ENCODE measurements around the gene TMBIM6. TPM values are rescaled to one million over a fixed set of nuclear protein-coding genes. Genes with fewer than 3 reads are reported as not detected.

The TMBIM6 gene
- total and polyA plus RNA-seq, 4 donors = 114 to 325 (median 226) TPM

DNA sequence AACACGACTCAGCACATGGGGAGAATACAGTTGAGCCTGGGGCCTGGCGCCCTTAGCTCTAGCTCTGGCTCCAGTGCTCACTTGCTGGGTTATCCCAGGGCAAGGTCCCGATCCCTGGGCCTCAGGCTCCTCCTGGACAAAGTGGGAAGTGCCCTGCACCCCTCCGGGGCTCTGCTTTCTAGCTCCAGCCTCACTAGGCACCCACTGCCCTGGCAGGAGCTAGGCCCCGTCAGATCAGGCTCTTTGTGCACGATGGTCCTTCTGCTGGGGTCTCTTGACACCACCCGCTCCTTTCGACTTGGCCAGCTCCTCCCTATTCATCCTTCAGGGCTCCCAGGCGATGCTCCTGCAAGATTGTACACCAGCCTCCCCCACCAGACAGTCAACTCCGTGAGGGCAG lies 63.5 kb downstream of the TMBIM6 start:
- DNase-seq (peak in 1 of 2 donors; percentile 60), ATAC-seq (ENCODE audit: low FRiP score) (no peak)
- peaks cover 0 to 7% of the 10 kb centered on the region in 2 donors for H3K36me3 ChIP-seq (ENCODE audit: control insufficient read depth in 1 of 2, insufficient read depth in 2 of 2, low read length in 1 of 2)

DNA sequence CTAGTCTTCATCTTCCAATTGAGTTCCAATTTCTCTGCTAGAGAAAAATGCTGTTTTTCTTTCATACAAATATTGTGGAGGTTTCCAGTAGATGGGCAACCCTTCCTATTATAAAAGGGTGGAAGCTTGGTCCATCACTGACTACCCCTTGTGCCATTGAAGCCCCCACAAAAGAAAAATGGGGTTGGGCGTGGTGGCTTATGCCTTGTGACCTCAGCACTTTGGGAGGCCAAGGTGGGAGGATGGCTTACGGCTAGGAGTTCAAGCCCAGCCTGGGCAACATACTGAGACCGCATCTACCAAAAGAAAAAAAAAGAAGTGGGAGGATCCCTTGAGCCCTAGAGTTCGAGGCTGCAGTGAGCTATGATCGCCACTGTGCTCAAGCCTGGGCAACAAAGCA lies 64.1 kb downstream of the TMBIM6 start:
- Histone ChIP-seq H3K4me1 (ENCODE audit: control insufficient read depth in 1 of 2, insufficient read depth in 2 of 2, low read length in 2 of 2) (peaks cover 0 to 2% of the 10 kb centered on the region in 2 donors), H3K27me3 (ENCODE audit: control insufficient read depth in 1 of 2, insufficient read depth in 2 of 2, low read length in 1 of 2) (no peaks in the 10 kb centered on the region), H3K9me3 (ENCODE audit: control insufficient read depth, low read length) (no peaks in the 10 kb centered on the region), H3K4me3 (ENCODE audit: low read length in 2 of 2) (no peak overlapping the region), H3K36me3 (ENCODE audit: control insufficient read depth in 1 of 2, insufficient read depth in 2 of 2, low read length in 1 of 2) (peaks cover 0 to 5% of the 10 kb centered on the region in 2 donors), H3K27ac (ENCODE audit: low read depth in 1 of 2, low read length in 2 of 2) (no peak overlapping the region)
- ATAC-seq (ENCODE audit: low FRiP score) = no peak
- DNase-seq = no peak
- 85 to 87% methylated on average over 5 of the region's 5 CpGs for WGBS, 2 donors
- intact Hi-C loops (cut with DNase I) = no loop called here

More for the DNA sequence above, 63.5 kb downstream of the TMBIM6 start:
- intact Hi-C loops (cut with DNase I) = no loop called here
- no peaks in the 10 kb centered on the region for H3K4me1 ChIP-seq (ENCODE audit: control insufficient read depth in 1 of 2, insufficient read depth in 2 of 2, low read length in 2 of 2)
- H3K27me3 ChIP-seq (ENCODE audit: control insufficient read depth in 1 of 2, insufficient read depth in 2 of 2, low read length in 1 of 2) = no peaks in the 10 kb centered on the region
- no peak overlapping the region for H3K4me3 ChIP-seq (ENCODE audit: low read length in 2 of 2)
- WGBS, 2 donors = 92 to 94% methylated on average over 10 of the region's 10 CpGs
- H3K27ac ChIP-seq (ENCODE audit: low read depth in 1 of 2, low read length in 2 of 2) = no peak overlapping the region
- H3K9me3 ChIP-seq (ENCODE audit: control insufficient read depth, low read length) = no peaks in the 10 kb centered on the region

DNA sequence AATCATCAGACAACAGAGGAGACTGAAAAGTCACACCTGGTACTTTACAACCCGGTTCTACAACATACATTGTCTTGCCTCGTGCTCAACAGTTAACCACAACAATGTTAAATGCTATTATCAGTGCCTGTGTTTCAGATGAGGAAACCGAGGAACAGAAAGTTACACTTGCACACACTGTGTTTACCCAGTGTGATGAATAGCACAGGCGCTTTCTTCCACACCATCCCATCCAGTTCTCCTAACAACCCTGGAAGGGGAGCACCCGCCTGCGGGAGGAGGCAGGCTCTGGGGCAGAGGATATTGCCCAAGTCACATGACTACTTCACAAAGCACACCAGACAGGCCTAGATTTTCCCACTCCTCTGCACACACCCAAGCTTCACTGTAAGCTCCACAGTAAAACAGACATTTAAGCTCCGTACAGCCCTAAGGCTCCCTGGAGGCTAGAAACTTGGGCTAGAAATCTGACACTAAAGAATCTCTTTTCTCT lies 65.0 kb downstream of the TMBIM6 start:
- no peak overlapping the region for H3K4me3 ChIP-seq (ENCODE audit: low read length in 2 of 2)
- 86 to 88% methylated on average over 7 of the region's 7 CpGs for WGBS, 2 donors
- intact Hi-C loops (cut with DNase I) = no loop called here
- no peaks in the 10 kb centered on the region for H3K27me3 ChIP-seq (ENCODE audit: control insufficient read depth in 1 of 2, insufficient read depth in 2 of 2, low read length in 1 of 2)
- DNase-seq (no peak), ATAC-seq (ENCODE audit: low FRiP score) (no peak)
- H3K9me3 ChIP-seq (ENCODE audit: control insufficient read depth, low read length) = no peaks in the 10 kb centered on the region
- H3K36me3 ChIP-seq (ENCODE audit: control insufficient read depth in 1 of 2, insufficient read depth in 2 of 2, low read length in 1 of 2) = peaks cover 0 to 5% of the 10 kb centered on the region in 2 donors
- no peak overlapping the region for H3K27ac ChIP-seq (ENCODE audit: low read depth in 1 of 2, low read length in 2 of 2)
- H3K4me1 ChIP-seq (ENCODE audit: control insufficient read depth in 1 of 2, insufficient read depth in 2 of 2, low read length in 2 of 2) = peaks cover 0 to 2% of the 10 kb centered on the region in 2 donors

DNA sequence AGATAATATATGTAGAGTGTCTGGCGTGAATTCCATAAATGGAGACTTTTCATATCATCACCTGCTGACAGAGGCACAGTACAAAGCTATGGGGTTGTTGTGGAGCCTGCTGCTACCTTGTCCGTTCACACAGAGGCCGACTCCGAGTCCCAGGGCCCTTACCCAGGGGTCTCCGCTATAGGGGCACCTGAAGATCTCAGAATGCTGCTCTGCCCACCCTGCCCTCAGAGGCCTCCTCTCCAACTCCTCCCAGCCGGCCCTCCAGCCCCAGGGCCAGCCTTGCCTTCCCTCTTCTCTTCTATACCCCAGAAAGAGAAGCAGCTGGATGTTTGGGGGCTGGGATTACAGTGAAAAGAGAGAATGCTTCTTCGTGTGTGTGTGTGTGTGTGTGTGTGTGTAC lies 65.5 kb downstream of the TMBIM6 start:
- H3K4me1 ChIP-seq (ENCODE audit: control insufficient read depth in 1 of 2, insufficient read depth in 2 of 2, low read length in 2 of 2) = peaks cover 0 to 2% of the 10 kb centered on the region in 2 donors
- 86 to 91% methylated on average over 7 of the region's 7 CpGs for WGBS, 2 donors
- peaks cover 0 to 5% of the 10 kb centered on the region in 2 donors for H3K36me3 ChIP-seq (ENCODE audit: control insufficient read depth in 1 of 2, insufficient read depth in 2 of 2, low read length in 1 of 2)
- H3K4me3 ChIP-seq (ENCODE audit: low read length in 2 of 2) = no peak overlapping the region
- H3K9me3 ChIP-seq (ENCODE audit: control insufficient read depth, low read length) = no peaks in the 10 kb centered on the region
- ATAC-seq (ENCODE audit: low FRiP score) = no peak
- intact Hi-C loops (cut with DNase I) = no loop called here
- peak in 1 of 2 donors; percentile 52 for DNase-seq
- H3K27me3 ChIP-seq (ENCODE audit: control insufficient read depth in 1 of 2, insufficient read depth in 2 of 2, low read length in 1 of 2) = no peaks in the 10 kb centered on the region
- no peak overlapping the region for H3K27ac ChIP-seq (ENCODE audit: low read depth in 1 of 2, low read length in 2 of 2)

DNA sequence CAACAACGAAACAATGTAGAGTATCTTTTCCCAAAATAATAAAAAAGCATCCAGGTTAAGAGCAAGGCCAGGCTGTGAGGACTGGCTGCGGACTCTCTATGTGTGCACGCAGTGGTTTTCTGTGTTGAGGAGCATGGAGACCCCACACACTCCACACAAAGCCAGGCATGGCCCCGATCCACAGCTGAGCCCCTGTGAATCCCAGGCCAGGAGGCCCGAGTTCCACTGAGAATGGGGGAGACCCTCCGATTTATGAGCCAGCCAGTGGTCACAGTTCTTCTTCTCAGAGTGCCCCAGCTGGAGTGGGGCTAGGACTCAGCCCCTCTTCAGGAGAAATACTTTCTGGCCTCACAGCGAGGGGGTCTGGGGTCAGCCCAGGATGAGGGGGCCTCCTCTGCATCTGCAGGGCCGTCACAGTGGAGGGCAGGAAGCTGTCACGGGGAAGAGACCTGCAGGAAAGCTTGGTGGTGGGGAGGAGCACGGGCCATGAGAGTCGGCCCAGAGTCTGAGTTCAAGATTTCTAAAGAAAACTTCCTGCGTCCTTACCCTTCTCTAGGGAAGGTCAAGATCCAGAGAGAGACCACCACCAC lies 66.7 kb downstream of the TMBIM6 start:
- peaks cover 0 to 2% of the 10 kb centered on the region in 2 donors for H3K36me3 ChIP-seq (ENCODE audit: control insufficient read depth in 1 of 2, insufficient read depth in 2 of 2, low read length in 1 of 2)
- DNase-seq = peak in 1 of 2 donors; percentile 61
- intact Hi-C loops (cut with DNase I) = no loop called here
- no peak for ATAC-seq (ENCODE audit: low FRiP score)
- WGBS, 2 donors = 66 to 71% methylated on average over 12 of the region's 12 CpGs
- no peak overlapping the region for H3K4me3 ChIP-seq (ENCODE audit: low read length in 2 of 2)
- no peaks in the 10 kb centered on the region for H3K27me3 ChIP-seq (ENCODE audit: control insufficient read depth in 1 of 2, insufficient read depth in 2 of 2, low read length in 1 of 2)
- H3K9me3 ChIP-seq (ENCODE audit: control insufficient read depth, low read length) = no peaks in the 10 kb centered on the region
- peaks cover 0 to 2% of the 10 kb centered on the region in 2 donors for H3K4me1 ChIP-seq (ENCODE audit: control insufficient read depth in 1 of 2, insufficient read depth in 2 of 2, low read length in 2 of 2)
- no peak overlapping the region for H3K27ac ChIP-seq (ENCODE audit: low read depth in 1 of 2, low read length in 2 of 2)

DNA sequence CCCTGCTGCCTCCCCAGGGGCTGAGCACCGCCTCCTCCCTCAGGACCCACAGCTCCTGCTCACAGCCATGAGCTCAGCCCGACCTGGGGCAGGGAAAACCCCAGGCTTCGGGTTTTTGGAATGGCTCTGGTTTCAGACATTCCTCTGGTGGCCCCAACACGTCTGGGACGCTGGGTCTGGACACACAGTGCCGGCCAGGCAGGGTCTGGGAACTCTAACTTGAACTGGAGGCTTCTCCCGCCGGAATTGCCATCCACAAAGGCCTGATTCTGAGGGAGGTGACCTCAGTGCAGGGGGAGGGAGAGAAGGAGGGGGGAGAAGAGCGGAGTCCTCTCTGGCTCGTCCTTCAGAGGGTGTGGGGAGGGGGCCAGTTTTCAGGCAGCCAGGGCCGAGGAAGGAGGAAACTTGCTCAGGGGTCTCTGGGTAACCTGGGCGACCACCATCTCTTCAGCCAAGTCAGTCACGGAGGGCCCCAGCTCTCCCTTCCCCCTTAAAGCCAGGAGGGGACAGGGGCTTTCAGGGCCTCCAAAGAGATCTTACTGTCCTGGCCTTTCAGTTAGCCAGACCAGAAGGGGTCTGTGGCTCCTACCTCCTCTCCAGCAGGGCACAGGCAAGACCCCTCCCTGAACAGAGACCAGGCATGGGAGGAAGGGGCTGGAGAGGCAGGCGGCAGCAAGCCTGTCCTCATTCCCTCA lies 67.5 kb downstream of the TMBIM6 start:
- Histone ChIP-seq H3K4me1 (ENCODE audit: control insufficient read depth in 1 of 2, insufficient read depth in 2 of 2, low read length in 2 of 2) (peaks cover 0 to 2% of the 10 kb centered on the region in 2 donors), H3K27ac (ENCODE audit: low read depth in 1 of 2, low read length in 2 of 2) (peak overlapping the region in 1 of 2 donors; percentile 53), H3K27me3 (ENCODE audit: control insufficient read depth in 1 of 2, insufficient read depth in 2 of 2, low read length in 1 of 2) (no peaks in the 10 kb centered on the region), H3K9me3 (ENCODE audit: control insufficient read depth, low read length) (no peaks in the 10 kb centered on the region), H3K36me3 (ENCODE audit: control insufficient read depth in 1 of 2, insufficient read depth in 2 of 2, low read length in 1 of 2) (peaks cover 0 to 2% of the 10 kb centered on the region in 2 donors), H3K4me3 (ENCODE audit: low read length in 2 of 2) (no peak overlapping the region)
- ATAC-seq (ENCODE audit: low FRiP score) (peak; percentile 67), DNase-seq (peak in 1 of 2 donors; percentile 78)
- intact Hi-C loops (cut with DNase I) = no loop called here
- 10 to 18% methylated on average over 14 of the region's 14 CpGs for WGBS, 2 donors

DNA sequence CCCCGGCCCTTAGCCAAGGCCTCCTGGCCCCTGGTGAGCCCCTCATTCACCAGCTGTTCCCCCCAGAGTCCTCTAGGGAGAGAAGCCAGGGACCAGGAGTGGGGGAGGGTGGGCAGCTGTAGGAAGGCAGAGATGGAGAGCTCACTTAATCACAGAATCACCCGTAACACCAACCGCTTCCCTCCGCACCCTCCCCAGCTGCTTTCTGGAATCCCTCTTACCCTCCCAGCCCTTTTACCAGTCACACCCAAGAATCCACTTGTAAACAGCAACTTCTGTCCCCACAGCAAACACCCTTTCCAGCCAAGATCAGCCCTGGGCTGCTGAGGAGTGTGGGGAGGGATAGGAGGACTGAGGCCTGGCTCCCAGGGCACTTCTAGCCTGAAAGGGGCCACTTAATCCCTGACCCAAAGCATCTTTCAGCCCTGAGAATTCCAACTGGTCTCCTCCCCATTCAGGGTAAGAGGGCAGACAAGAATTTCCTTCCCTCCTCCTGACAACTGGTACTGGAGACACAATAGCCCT lies 68.1 kb downstream of the TMBIM6 start:
- intact Hi-C loops (cut with DNase I) = no loop called here
- H3K27me3 ChIP-seq (ENCODE audit: control insufficient read depth in 1 of 2, insufficient read depth in 2 of 2, low read length in 1 of 2) = no peaks in the 10 kb centered on the region
- peak overlapping the region in 1 of 2 donors; percentile 53 for H3K27ac ChIP-seq (ENCODE audit: low read depth in 1 of 2, low read length in 2 of 2)
- no peak overlapping the region for H3K4me3 ChIP-seq (ENCODE audit: low read length in 2 of 2)
- WGBS, 2 donors = 20 to 26% methylated on average over 4 of the region's 4 CpGs
- H3K4me1 ChIP-seq (ENCODE audit: control insufficient read depth in 1 of 2, insufficient read depth in 2 of 2, low read length in 2 of 2) = peaks cover 0 to 2% of the 10 kb centered on the region in 2 donors
- H3K36me3 ChIP-seq (ENCODE audit: control insufficient read depth in 1 of 2, insufficient read depth in 2 of 2, low read length in 1 of 2) = peaks cover 0 to 2% of the 10 kb centered on the region in 2 donors
- ATAC-seq (ENCODE audit: low FRiP score) = peak; percentile 69
- peak; percentile 56 to 76 for DNase-seq
- H3K9me3 ChIP-seq (ENCODE audit: control insufficient read depth, low read length) = no peaks in the 10 kb centered on the region

DNA sequence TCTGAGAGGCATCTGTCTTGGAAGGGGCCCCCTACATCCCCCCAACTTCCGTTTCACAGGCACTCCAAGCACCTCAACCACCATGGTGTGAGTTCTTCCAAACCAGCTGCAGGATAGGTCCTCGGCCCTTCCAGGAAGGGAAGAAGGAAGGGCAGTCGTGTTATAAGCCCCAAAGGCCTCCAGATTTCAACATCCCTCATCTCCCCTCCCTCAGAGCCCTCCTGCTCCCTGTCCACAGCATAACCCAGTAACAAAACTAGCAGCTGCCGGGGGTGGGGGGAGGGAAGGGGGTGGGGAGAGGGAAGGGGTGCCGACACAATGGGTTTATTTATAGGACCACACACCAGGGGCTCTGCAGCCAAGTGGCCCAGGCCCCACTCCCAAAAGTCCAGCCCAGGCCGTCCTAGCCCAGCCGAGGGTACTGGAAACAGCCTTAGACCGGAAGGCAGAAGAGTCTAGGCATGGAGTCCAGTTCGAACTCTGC lies 68.6 kb downstream of the TMBIM6 start:
- Histone ChIP-seq H3K9me3 (ENCODE audit: control insufficient read depth, low read length) (no peaks in the 10 kb centered on the region), H3K27me3 (ENCODE audit: control insufficient read depth in 1 of 2, insufficient read depth in 2 of 2, low read length in 1 of 2) (no peaks in the 10 kb centered on the region), H3K36me3 (ENCODE audit: control insufficient read depth in 1 of 2, insufficient read depth in 2 of 2, low read length in 1 of 2) (no peaks in the 10 kb centered on the region), H3K4me1 (ENCODE audit: control insufficient read depth in 1 of 2, insufficient read depth in 2 of 2, low read length in 2 of 2) (peaks cover 0 to 2% of the 10 kb centered on the region in 2 donors), H3K4me3 (ENCODE audit: low read length in 2 of 2) (no peak overlapping the region), H3K27ac (ENCODE audit: low read depth in 1 of 2, low read length in 2 of 2) (no peak overlapping the region)
- 38 to 40% methylated on average over 8 to 9 of the region's 9 CpGs for WGBS, 2 donors
- ATAC-seq (ENCODE audit: low FRiP score) (no peak), DNase-seq (peak in 1 of 2 donors; percentile 36)
- intact Hi-C loops (cut with DNase I) = no loop called here
